HG02938 (cell line): ENCODE results near the gene INCA1.

ENCODE experiments used
- ATAC-seq: cut with Tn5 transposase; IDR thresholded peaks from one replicate; pipeline ENCODE4 v1.9.1; 2021; ENCODE audit warnings: mild to moderate bottlenecking, moderate library complexity; ENCODE audit not compliant: unreplicated experiment

INCA1 gene

DNA sequence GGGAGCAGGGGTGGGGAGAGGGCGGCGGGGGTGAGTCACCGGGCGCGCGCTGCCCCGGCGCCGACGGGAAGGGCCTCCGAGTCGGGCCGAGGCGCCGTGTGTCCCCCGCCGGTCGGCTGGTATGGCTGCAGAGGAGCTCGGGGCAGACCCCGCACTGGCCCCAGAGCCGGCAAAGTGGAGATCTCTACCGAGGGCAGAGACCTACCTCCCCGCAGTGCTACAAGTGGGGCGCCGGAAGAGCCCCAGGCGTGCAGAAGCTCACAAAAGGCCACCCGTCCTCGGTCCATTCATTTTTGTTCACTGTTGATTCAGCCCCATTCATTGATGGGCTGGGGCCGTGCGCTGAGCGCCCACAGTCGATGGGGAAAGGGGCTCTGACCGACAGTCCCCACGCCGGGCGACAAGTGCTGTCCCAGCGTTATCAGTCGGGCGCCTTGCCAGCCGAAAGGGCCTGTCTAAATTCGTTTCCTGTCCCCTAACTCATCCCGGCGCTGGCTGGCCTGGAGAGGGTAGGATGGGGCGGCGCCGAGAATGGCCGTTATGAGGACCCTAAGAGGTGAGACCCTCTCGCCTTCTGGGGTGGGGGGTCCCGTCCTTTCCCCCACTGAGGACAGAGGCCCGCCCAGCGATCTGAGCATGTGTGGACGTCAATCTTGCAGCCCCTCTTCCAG, 47.1 kb downstream of the INCA1 start:
- ATAC-seq, result peak; percentile 3

DNA sequence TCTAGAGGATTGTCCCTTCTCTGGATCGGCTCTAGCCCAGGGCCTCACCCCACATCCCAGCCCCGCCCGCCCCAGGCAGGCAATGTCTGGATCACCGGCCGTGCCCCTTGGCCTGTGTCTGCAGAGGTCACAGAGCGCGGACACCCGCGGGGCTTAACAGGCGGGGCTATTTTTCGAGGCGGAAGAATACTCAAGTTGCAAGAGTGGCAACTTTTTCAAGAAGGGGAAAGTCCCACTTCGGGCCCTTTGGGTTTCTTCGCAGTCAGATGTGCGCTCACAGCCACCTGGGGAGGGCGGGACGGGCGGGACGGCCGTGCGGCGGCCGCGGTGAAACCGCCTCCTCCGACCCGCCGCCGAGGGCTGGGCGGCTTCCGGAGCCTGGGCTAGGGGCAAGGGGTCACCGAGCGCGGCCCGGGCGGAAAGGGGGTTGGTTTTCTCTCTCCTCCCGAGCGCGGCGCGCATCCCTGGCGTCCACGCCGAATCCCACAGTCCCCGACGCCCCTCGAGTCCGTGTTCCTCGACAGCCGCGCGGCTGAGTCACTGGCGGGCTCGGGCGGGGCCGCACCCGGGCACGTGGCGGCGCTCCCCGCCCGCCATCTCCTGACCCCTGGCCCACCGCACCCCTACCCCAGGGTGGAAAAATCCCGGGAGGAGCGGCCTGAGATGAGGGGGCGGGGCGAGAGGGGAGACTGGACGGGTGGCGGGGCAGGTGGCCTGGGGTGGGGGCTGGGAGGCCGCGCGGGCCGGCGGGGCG, 47.8 kb downstream of the INCA1 start:
- peak; percentile 9 for ATAC-seq

DNA sequence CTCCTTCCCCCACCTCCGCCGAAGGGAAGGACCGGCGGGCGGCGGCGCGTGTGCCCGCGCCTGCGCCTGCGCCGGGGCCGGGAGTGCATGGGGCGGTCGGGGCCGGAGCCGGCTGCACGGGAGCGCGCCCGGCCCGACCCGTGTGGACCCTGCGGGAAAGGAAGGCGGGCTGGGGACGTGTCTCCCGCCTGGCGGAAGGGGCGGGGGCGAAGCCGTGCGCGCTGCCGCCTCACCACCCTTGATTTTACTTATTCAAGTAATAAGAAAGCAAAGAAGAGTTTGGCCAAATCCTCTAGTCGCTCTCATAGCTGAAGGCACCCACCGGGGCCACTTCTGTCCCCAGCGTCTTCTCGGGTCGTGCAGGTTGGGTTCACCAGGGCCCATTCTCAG, 48.4 kb downstream of the INCA1 start:
- peak; percentile 18 for ATAC-seq

DNA sequence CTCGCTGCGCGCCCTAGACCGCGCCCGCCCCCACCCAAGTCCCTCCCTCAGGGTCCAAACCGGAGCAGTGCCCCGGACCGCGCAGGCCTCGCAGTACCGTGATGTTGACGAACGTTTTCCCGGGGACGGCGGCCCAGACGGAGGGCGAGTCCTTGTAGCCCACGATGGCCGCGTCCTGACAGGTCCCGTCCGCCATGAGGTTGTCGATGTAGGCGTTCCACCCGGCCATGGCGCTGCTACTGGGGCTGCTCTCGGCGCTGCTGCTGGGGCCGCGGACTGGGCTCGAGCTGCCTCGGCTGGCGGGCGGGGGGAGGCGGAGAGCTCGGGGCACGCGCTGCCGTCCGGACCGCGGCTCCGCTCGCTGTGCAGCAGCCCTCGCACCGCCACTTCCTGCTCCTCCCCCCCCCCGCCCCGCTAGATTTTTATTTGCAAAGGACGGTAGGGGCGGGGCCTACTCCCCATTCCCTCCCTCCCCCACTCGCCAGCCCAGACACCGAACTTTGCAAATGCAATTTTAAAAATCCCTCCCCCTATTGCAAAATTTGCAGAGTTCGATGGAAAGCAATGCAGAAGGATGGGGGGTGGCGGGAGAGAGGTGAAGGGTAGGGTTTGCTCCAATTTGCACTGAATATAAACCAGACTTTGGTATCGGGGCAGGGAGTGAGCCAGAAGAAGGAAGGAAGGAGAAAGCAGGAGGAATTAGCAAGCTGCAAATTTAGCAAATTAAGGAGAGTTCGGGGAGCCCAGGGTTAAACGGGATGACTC, 49.0 kb downstream of the INCA1 start, which contains the start of gene PFN1:
Gene PFN1 (minus strand): TSS at position 365 of the 765 bp plus-strand sequence. CDS start 136 bp downstream, at position 229.
- ATAC-seq, result peak; percentile 24

DNA sequence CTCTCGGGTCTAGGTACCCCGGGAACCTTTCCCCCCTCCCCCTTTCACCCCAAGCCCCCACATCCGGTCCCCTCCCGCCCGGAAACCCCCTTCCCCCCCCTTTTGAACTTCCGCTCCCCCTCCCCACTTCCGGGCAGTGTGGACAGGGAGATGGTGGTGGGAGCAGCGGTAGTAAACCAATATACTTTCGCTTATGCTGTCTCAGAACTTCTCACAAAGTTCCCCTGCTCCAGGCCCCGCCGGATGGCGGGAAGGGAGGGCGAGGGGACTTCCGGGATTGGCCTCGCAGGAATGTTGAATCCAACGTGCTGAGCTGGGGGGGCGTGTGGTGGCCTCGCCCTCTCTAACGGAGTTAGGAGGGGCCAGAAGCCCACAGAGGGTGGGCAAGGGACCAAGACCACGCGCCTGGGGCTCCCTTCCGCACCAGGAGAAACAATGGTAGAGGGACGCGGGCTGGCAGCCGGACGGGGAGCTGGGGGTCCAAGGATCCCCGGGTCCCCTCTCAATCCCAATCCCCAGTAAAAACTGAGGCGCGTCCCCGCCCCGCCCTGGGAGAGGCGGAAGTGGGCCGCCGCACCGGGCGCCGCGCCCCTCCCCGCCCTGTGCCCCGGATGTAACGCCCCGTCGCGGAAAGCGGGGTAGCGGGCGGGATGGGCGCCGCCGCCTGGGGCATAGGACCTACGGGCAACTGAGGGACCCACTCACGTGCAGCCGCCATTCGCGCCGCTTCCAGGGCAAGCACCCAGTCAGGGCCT, 49.7 kb downstream of the INCA1 start:
- no peak for ATAC-seq

DNA sequence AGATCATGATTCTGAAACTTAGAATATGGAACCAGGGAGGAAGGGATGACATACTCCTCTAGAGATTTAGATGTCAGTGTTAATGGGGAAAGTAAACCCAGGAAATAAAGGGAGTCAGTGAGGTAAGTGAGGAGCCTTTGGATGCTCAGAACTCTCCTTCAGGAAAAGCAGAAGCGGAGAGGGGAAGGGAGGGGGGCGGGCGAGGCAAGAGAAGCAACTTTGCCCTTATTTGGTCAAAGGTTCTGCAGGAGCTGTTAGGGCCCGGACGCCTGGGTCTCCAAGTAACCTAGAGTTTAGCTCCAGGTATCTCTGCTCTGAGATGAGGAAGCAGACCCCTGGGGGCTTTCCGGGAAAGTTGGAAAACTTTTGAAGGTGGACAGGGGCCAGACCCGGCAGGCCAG, 50.3 kb downstream of the INCA1 start:
- no peak for ATAC-seq

DNA sequence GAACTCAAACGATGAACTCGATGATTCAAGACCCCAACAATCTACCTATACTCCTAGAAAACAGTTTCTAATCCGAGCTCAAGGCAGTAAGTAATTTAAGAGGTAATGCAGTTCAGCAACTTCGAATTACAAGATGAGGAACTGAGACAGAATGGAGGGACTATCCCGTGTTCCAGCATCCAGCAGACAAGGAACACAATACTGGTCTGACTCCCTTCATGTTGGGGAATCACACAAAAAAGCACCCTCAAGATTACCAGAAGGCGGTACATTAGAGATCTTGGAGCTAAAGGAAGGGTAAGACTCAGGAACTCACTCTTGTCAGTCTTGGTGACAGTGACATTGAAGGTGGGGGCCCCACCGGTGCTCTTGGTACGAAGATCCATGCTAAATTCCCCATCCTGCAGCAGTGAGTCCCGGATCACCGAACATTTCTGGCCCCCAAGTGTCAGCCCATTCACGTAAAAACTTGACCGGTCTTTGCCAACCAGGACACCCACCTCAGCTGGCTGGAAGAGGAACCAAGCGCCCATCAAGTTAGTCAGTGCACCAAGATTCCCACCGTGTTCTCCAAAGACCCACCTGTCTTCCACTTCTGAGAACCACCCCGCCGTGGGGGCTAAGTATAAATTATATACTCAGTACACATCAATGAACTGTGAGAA, 50.9 kb downstream of the INCA1 start:
- ATAC-seq, result no peak

DNA sequence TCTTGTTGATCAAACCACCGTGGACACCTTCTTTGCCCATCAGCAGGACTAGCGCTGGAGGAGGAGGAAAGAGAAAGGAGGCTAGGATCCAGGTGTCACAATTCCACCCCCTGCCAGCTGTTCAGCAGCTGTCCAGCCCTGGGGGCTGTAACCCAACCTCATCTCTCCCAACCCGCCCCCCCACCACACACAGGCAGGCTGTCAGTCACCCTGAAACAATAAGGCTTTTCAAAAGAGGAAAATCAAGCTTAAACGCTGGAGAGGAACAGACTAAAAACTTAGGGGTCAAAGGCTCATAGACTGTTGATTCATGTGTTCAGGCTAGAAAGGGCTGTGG, 51.4 kb downstream of the INCA1 start:
- ATAC-seq, result no peak

DNA sequence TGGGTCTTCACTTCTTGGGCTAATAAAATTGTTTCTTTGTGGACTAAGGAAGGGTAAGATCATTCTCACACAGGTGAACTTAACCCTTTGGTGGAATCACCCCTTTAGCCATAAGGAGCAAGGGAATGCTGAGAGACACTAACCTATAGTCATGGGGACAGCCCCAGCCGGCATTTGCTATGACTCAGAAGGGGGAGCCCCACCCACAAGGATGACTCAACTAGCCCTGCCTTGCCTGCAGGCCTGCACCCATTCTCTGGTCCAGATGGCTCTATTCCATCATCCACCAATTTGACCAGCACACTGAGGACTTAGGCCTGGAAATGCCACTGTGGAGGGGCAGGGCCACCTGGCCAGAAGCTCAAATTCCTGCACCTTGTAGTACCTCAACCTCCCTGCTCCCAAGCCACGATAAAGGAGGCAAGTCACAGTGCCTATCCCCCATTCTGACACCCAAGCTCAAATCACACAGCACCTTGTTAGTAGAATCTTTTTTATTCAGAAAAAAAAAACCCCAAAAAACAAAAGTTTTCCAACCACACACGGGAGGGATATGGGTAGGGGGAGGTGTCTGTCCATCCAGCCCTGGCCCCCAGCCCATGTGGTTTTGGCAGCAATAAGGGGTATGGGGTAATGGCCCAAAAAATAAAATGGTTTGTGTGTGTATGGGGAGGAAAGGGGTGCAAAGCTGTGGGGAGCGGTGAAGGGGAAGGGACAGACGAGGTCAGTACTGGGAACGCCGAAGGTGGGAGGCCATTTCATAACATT, 52.0 kb downstream of the INCA1 start:
- ATAC-seq, result no peak

DNA sequence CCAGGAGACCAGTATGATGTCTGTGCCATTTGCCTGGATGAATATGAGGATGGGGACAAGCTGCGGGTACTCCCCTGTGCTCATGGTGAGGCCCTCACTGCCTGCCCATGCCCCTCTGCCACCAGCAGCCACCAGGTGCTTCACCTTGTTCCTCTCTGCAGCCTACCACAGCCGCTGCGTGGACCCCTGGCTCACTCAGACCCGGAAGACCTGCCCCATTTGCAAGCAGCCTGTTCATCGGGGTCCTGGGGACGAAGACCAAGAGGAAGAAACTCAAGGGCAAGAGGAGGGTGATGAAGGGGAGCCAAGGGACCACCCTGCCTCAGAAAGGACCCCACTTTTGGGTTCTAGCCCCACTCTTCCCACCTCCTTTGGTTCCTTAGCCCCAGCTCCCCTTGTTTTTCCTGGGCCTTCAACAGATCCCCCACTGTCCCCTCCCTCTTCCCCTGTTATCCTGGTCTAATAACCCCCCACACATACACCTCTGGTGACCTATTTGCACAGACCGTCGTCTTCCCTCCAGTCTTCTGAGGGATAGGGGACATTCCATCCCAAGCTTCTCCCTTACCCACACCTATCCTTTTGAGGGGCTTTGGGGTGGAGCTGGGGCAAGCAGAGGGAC, 52.7 kb downstream of the INCA1 start:
- ATAC-seq, result no peak

DNA sequence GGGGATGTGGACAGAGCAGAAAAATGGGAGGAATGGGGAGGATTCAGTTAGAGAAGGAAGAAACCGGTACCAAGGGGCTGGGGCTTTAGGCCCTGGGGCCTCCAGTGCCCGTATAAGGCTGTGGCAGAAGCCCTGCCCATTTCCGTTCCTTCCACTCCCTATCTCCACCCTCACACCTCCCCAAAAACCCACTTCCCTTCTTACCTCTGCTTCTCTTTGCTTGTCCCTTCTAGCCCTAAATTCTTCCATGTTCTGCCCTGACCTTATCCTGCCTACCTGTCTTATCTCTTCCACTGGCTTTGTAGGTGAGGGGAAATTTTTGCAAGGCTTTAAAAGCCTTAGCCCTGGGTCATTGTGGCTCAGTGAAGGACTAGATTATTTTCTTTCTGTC, 53.2 kb downstream of the INCA1 start:
- no peak for ATAC-seq

DNA sequence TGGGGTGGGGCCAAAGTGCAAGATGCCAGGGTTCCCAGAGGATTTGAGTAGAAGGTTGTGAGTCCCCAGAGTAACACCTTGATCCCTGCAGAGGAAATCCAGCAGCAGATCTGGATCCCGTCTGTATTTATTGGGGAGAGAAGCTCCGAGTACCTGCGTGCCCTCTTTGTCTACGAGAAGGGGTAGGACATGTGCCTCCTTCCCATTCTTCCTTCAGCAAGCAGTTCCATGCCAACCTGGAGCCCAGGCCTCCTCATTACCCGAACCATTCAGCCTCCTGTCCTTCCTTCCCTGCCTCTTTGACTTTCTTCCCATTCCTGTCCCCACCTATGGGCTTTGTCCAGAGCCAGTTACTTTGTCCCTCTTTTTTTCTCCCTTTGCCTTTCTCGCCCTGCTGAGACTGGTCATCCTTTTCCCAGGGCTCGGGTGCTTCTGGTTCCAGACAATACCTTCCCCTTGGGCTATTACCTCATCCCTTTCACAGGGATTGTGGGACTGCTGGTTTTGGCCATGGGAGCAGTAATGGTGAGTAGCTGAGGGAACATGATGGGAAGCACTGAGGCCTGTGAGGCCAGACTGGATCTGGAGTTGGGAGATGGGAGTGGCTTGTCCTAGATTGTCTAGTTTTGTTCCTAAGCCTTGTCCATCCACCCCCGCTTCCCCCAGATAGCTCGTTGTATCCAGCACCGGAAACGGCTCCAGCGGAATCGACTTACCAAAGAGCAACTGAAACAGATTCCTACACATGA, 54.4 kb downstream of the INCA1 start:
- ATAC-seq, result no peak

DNA sequence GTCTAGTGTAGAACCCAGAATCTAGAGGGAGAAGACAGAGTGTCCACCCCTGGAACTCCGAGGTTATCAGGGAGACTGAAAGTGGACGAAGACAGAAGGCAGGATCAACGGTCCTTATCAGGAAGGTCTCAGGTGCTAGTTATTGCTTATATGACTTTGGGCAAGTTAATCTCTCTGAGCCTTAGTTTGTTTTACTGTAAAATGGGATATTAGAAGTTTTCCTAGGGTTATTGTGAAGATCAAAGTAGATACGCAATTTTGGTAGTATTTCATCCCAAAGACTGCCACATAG, 56.1 kb downstream of the INCA1 start:
- no peak for ATAC-seq

DNA sequence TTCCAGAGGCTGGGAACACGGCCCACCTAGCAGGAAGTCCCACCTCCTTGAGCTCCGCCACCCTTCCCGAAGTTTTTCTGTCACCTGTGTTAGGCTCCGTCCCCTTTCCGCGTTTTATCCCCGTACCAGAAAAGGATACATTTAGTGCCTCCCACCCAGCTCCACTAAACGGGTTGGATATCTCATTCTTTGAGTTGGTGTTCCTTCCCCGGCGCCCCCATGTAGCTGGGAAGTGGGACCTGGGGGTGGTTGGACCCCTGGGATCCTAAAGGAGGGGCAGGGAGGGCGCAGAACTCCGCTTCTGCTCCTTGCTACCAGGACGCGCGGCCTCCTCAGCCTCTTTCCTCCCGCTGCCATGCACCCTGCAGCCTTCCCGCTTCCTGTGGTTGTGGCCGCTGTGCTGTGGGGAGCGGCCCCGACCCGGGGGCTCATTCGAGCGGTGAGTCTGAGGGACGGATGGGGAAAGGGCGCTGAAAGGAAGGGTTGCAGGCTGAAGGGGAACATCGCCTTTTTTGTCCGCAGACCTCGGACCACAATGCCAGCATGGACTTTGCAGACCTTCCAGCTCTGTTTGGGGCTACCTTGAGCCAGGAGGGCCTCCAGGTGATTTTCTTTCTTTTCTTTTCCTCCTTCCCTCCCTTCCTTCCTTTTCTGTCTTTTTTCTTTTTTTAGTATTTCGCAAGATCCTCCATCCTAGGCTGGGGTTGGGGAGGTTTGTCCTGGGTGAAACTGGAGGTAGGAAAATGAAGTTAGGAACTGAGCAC, 56.6 kb downstream of the INCA1 start:
- ATAC-seq, result no peak

DNA sequence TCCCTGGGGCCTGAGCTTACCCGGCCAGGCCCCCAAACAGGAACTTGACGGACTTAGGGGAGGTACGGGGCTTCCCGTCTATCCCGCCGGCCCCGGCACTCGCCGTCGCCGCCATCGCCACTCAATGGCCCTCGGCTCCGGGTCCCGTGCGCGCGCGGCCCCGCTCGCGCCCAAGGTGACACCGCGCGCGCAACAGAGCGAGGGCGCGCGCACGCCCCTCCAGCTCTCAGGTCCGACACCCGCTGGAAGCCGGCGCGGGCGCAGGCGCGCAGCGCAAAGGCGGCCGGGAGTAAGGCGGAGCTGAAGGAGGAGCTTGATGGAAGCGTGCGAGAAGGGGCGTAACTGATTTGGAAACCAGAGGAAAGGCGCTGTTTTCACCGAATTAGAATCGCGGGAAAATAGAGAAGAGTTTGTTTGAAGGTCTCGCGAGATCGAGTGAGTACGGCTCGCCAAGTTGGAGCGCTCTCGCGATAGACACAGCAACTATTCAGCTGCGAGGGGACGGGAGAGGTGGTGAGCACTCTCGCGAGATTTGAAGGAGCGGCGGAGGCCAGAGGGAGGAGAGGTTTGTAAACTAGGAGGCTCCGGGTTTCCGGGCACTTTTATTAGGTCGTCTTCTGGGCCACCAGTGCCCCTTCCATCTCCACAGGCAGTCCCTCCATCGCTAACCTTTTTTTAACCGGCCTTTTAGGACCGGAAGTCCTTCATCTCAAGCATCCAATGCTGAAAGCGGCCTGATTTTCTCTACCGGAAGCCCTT, 57.3 kb downstream of the INCA1 start, which contains the start of the genes RNF167 and SLC25A11:
Gene RNF167 (plus strand): TSS at position 473 of the 759 bp plus-strand sequence. CDS start 642 bp downstream, outside the sequence.
Gene SLC25A11 (minus strand): TSS at position 251 of the 759 bp plus-strand sequence. CDS start 136 bp downstream, at position 115.
- peak; percentile 80 for ATAC-seq

DNA sequence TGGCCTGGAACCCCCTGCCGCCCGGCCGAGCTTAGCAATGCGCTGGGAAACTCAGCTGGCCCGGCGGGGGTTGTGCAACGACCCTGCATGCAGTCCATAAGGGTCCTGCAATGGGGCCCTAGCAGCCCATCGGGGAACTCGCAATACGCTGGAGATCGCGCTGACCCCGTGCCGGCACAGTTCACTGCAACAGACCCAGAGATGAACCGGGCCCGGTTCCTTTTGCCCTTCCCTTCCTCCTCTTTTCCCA, 57.9 kb downstream of the INCA1 start:
- ATAC-seq, result no peak
